Measurements from ENCODE around the gene TSPYL2.

DNA sequence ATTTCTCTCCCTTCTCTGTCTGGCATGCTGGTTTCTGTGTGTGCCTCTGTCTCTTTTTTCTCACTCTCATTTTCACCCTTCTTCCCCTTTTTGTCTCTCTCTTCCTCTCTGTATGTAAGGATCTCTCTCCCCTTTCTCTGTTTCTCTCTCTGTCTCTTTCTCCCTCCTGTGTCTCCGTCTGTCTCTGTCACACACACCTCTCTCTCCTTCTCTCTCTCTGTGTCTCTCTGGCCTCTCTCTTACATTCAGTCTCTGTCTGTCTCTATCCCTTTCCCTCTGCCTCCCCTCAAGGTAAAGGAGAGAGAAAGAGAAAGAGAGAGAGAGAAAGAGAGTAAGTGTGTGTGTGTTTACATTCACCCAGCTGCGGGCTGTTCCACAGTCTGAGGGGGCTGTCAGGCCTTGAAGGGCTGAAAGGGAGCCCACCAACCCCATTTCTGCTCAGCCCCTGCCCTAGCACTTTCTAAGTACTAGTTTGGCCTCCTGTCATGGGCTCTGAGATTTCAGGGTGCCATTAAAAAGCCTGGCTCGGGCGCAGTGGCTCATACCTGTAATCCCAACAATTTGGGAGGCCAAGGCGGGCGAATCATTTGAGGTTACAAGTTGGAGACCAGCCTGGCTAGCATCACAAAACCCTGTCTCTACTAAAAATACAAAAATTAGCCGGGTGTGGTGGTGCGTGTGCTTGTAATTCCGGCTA lies 9.6 kb upstream of the TSPYL2 start:
- TF ChIP-seq POLR2AphosphoS5 (IDR thresholded peaks at IDR 0.05): no peak
- TF ChIP-seq, protein P1, sequence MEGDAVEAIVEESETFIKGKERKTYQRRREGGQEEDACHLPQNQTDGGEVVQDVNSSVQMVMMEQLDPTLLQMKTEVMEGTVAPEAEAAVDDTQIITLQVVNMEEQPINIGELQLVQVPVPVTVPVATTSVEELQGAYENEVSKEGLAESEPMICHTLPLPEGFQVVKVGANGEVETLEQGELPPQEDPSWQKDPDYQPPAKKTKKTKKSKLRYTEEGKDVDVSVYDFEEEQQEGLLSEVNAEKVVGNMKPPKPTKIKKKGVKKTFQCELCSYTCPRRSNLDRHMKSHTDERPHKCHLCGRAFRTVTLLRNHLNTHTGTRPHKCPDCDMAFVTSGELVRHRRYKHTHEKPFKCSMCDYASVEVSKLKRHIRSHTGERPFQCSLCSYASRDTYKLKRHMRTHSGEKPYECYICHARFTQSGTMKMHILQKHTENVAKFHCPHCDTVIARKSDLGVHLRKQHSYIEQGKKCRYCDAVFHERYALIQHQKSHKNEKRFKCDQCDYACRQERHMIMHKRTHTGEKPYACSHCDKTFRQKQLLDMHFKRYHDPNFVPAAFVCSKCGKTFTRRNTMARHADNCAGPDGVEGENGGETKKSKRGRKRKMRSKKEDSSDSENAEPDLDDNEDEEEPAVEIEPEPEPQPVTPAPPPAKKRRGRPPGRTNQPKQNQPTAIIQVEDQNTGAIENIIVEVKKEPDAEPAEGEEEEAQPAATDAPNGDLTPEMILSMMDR (IDR thresholded peaks at IDR 0.05): no peak
- no peak for TF ChIP-seq POLR2A (IDR thresholded peaks at IDR 0.05)

Data from transverse colon (tissue), 4 donors.